B cell (primary cell): ENCODE results near the gene B4GALNT1.

ENCODE experiments used
- CTCF ChIP-seq: fragments of 200-600 bp; IDR thresholded peaks from one replicate; pipeline ENCODE4 v1.8.0; 2022; ENCODE audit warnings: antibody characterized with exemption, mild to moderate bottlenecking
- EZH2 ChIP-seq: IDR thresholded peaks from 2 replicates; pipeline ENCODE4 v1.6.1; 2012; ENCODE audit warnings: borderline replicate concordance, low read depth, mild to moderate bottlenecking, moderate library complexity, low read length; ENCODE audit not compliant: insufficient read depth, poor library complexity, severe bottlenecking

GRCh38 chr12:57621497-57622292, 11.3 kb downstream of the B4GALNT1 start:
- TF ChIP-seq CTCF (peak; percentile 97), EZH2 (peak; percentile 35)
